Vagina (tissue), 2 donors: ENCODE measurements around the gene CACNA1I. TPM values are rescaled to one million over a fixed set of nuclear protein-coding genes. Genes with fewer than 3 reads are reported as not detected.

Source experiments
- DNase-seq, 2 donors: peaks; one replicate each; pipeline ENCODE4 v3.0.0-alpha.2; 2017; ENCODE audit errors: extremely low spot score in 2 of 2
- H3K27ac ChIP-seq: fragments of 200-600 bp; sonication (generic); one replicate; pipeline ENCODE4 v1.5.1; 2019
- H3K27me3 ChIP-seq: fragments of 200-600 bp; sonication (generic); one replicate; pipeline ENCODE4 v1.5.1; 2019
- H3K36me3 ChIP-seq, 2 donors: fragments of 200-600 bp; sonication (generic); one replicate each; pipeline ENCODE4 v1.5.1; 2017 to 2019
- H3K4me1 ChIP-seq: fragments of 200-600 bp; sonication (generic); one replicate; pipeline ENCODE4 v1.5.1; 2019
- H3K4me3 ChIP-seq, 2 donors: fragments of 200-600 bp; sonication (generic); 1 replicate in 1 of 2; 2 replicates in 1 of 2; pipeline ENCODE4 v1.5.1; 2016 to 2019
- H3K9me3 ChIP-seq: fragments of 200-600 bp; sonication (generic); one replicate; pipeline ENCODE4 v1.5.1; 2019
- CTCF ChIP-seq, 3 experiments: fragments of 450-650 bp in 2 of 3; fragments of 200-600 bp in 1 of 3; sonication (generic) in 1 of 3; IDR thresholded peaks; one replicate each; pipeline ENCODE4 v1.5.1; 2017 to 2019; ENCODE audit warnings: antibody characterized with exemption in 3 of 3, mild to moderate bottlenecking in 2 of 3, moderate library complexity in 2 of 3
- POLR2A ChIP-seq, 2 donors: fragments of 450-650 bp; IDR thresholded peaks; one replicate each; pipeline ENCODE4 v1.6.1; 2017; ENCODE audit warnings: antibody characterized with exemption in 2 of 2, mild to moderate bottlenecking in 2 of 2, moderate library complexity in 2 of 2
- POLR2AphosphoS5 ChIP-seq, 2 donors: sonication (generic); formaldehyde crosslinking; IDR thresholded peaks; one replicate each; pipeline ENCODE4 v1.9.0; 2017; ENCODE audit warnings: antibody characterized with exemption in 2 of 2, mild to moderate bottlenecking in 2 of 2, low read depth in 1 of 2; ENCODE audit not compliant: insufficient read depth in 1 of 2
- intact Hi-C: fragments of 100-400 bp; cut with DNase I; formaldehyde crosslinking; loops from one replicate; pipeline ENCODE4 v1.15.1; 2023
- total RNA-seq: library from RNA; depleted of rRNA; stranded (reverse); fragments of >200 nt; gene quantifications from one replicate; pipeline ENCODE4 v1.2.3, GENCODE V29; 2016

The CACNA1I gene
- total RNA-seq, 1 donor from 2014 or later, result 1.2 TPM

- H3K9me3 ChIP-seq, result no peaks in the 10 kb centered on the region
- no peaks in the 10 kb centered on the region for H3K27me3 ChIP-seq
- no peak for DNase-seq
Observed at GRCh38 chr22:39603345-39603744, 32.8 kb downstream of the CACNA1I start.

GRCh38 chr22:39610246-39610645, 39.7 kb downstream of the CACNA1I start:
- Histone ChIP-seq H3K27ac (no peak overlapping the region), H3K27me3 (no peaks in the 10 kb centered on the region)
- no peak for DNase-seq

More at GRCh38 chr22:39603345-39603744, 32.8 kb downstream of the CACNA1I start:
- H3K27ac ChIP-seq, result no peak overlapping the region
- no peaks in the 10 kb centered on the region for H3K4me1 ChIP-seq
- H3K36me3 ChIP-seq, result no peaks in the 10 kb centered on the region
- intact Hi-C loops, result no loop called here
- no peak for TF ChIP-seq CTCF (IDR thresholded peaks at IDR 0.05)
- no peak for TF ChIP-seq POLR2A (IDR thresholded peaks at IDR 0.05)
- TF ChIP-seq POLR2AphosphoS5 (IDR thresholded peaks at IDR 0.05; ENCODE audit: insufficient read depth in 1 of 2, low read depth in 1 of 2), result no peak
- no peak overlapping the region for H3K4me3 ChIP-seq

GRCh38 chr22:39610766-39611165, 40.2 kb downstream of the CACNA1I start:
- no peak for TF ChIP-seq CTCF (IDR thresholded peaks at IDR 0.05)
- TF ChIP-seq POLR2AphosphoS5 (IDR thresholded peaks at IDR 0.05; ENCODE audit: insufficient read depth in 1 of 2, low read depth in 1 of 2), result no peak
- no peak for TF ChIP-seq POLR2A (IDR thresholded peaks at IDR 0.05)
- Histone ChIP-seq H3K4me3 (no peak overlapping the region), H3K9me3 (no peaks in the 10 kb centered on the region), H3K4me1 (no peaks in the 10 kb centered on the region), H3K36me3 (no peaks in the 10 kb centered on the region), H3K27ac (no peak overlapping the region), H3K27me3 (no peaks in the 10 kb centered on the region)
- no peak for DNase-seq
- intact Hi-C loops, result no loop called here

More at GRCh38 chr22:39610246-39610645, 39.7 kb downstream of the CACNA1I start:
- H3K36me3 ChIP-seq, result no peaks in the 10 kb centered on the region
- intact Hi-C loops, result no loop called here
- no peaks in the 10 kb centered on the region for H3K4me1 ChIP-seq
- no peak overlapping the region for H3K4me3 ChIP-seq
- no peak for TF ChIP-seq POLR2AphosphoS5 (IDR thresholded peaks at IDR 0.05; ENCODE audit: insufficient read depth in 1 of 2, low read depth in 1 of 2)
- no peak for TF ChIP-seq POLR2A (IDR thresholded peaks at IDR 0.05)
- no peak for TF ChIP-seq CTCF (IDR thresholded peaks at IDR 0.05)
- no peaks in the 10 kb centered on the region for H3K9me3 ChIP-seq

- Histone ChIP-seq H3K4me3 (no peak overlapping the region), H3K27me3 (no peaks in the 10 kb centered on the region), H3K36me3 (no peaks in the 10 kb centered on the region), H3K9me3 (no peaks in the 10 kb centered on the region), H3K27ac (no peak overlapping the region), H3K4me1 (no peaks in the 10 kb centered on the region)
- intact Hi-C loops, result no loop called here
- no peak for DNase-seq
- TF ChIP-seq POLR2AphosphoS5 (IDR thresholded peaks at IDR 0.05; ENCODE audit: insufficient read depth in 1 of 2, low read depth in 1 of 2) (no peak), POLR2A (IDR thresholded peaks at IDR 0.05) (no peak), CTCF (IDR thresholded peaks at IDR 0.05) (no peak)
Observed at GRCh38 chr22:39611360-39611759, 40.8 kb downstream of the CACNA1I start.

- TF ChIP-seq CTCF (IDR thresholded peaks at IDR 0.05) (no peak), POLR2A (IDR thresholded peaks at IDR 0.05) (no peak), POLR2AphosphoS5 (IDR thresholded peaks at IDR 0.05; ENCODE audit: insufficient read depth in 1 of 2, low read depth in 1 of 2) (no peak)
- Histone ChIP-seq H3K4me1 (no peaks in the 10 kb centered on the region), H3K36me3 (no peaks in the 10 kb centered on the region), H3K4me3 (no peak overlapping the region), H3K27ac (no peak overlapping the region), H3K27me3 (no peaks in the 10 kb centered on the region), H3K9me3 (no peaks in the 10 kb centered on the region)
- intact Hi-C loops, result no loop called here
- DNase-seq, result no peak
Observed at GRCh38 chr22:39612811-39613548, 42.4 kb downstream of the CACNA1I start.
